GM03348 (cell line): ENCODE measurements around the gene CWC22.
"Not testable (repeated sequence)": the region's sequence is repeated elsewhere in the genome, so short reads cannot be mapped to it uniquely, and the experiment has no call there.

ENCODE experiments used
- DNase-seq: peaks from one replicate; pipeline ENCODE4 v3.0.0; 2012; ENCODE audit warnings: low spot score

Gene CWC22

DNA sequence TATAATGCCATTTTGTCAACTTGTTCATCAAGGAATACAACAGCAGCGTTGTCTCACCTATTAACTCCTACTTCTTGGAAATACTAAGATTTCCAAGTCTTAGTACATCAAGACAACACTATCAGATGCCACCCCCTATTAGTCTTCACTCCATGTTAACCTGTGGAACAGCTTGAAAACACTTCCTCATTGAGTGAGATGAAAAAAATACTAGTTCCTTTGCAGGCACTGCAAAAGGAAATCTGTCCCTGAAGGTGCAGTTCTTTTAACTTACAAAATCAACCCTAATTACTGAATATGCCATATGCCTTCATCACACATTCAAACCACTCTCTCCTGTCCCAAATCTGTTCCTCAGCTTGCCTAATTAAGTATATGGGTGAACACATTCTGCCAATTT lies 4.0 kb downstream of the CWC22 start:
- no peak for DNase-seq

DNA sequence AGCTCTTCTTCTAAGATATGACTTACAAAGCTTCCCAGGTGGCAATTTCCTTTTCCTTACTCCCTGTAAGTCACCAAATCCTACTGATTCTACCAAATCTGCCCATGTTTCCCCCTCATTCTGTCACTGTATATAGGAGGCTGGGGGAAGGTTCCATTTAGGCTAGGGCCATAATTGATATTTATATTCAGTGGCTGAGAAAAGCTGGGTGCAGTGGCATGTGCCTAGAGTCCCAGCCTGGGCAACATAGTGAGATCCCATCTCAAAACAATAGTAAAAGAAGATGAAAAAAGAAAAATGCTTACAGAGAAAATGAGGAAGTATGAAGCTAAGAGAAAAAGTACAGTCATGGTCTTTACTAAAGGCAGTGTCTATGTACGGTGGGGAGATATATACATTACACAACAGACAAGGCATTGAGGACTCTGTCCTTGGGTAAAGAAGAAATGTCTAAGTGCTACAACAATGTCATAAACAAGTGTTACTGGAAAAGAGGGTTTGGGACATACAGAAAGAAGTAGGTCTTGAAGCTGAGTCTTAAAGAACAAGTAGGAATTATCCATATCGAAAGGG lies 4.8 kb downstream of the CWC22 start:
- DNase-seq: no peak

DNA sequence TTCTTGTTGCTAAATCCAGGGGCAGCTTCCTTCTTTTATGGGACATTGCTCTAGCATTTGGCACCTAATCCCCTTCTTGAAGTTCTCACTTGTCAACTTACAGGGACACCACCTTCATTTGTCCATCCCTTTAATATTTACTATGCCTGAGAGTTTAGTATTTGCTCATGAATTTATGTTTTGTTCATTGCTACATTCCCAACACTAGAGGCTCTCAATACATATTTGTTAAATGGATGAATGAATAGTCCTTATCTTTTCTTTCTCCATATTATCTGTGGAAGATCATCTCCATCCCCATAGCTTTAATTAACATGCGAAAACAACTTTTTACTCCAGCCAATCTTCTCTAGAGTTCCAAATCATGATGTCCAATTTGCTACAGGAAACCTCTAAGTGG lies 5.4 kb downstream of the CWC22 start:
- no peak for DNase-seq

DNA sequence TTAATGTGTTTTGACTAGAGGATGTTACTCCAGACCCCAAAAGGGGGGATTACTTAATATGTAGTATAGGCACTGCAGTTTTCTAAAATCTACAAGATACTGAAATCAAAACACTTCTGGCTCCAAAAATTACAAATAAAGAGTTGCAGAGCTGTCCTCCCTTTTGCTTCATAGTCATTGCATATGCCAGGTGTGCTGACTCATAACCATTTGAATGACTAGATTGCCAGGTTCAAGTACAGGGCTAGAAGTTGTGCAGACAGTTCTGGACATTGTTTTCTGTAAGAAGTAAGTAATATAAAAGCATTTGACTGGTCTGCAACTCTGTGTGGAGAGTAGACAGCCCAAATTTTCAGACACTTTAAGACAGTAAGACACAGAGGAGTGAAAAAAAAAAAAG lies 6.7 kb downstream of the CWC22 start:
- no peak for DNase-seq

DNA sequence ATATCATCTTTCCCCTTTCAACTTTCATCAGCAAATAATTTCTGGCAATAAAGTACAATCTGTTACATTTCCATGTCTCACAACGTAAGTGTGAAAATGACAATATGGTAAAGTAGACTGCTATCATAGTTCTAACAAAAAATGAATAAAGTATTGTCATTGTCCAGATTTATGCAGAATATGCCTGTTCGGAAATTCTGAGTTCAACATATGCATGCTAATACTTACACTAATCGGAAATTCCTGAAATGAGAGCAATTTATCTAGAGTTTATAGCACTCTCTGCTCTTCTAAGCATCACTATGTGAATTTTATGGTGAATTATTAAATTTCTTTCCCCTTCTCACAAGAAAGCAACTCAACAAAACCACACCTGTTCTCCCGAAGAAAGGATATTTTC lies 8.1 kb downstream of the CWC22 start:
- DNase-seq: no peak

DNA sequence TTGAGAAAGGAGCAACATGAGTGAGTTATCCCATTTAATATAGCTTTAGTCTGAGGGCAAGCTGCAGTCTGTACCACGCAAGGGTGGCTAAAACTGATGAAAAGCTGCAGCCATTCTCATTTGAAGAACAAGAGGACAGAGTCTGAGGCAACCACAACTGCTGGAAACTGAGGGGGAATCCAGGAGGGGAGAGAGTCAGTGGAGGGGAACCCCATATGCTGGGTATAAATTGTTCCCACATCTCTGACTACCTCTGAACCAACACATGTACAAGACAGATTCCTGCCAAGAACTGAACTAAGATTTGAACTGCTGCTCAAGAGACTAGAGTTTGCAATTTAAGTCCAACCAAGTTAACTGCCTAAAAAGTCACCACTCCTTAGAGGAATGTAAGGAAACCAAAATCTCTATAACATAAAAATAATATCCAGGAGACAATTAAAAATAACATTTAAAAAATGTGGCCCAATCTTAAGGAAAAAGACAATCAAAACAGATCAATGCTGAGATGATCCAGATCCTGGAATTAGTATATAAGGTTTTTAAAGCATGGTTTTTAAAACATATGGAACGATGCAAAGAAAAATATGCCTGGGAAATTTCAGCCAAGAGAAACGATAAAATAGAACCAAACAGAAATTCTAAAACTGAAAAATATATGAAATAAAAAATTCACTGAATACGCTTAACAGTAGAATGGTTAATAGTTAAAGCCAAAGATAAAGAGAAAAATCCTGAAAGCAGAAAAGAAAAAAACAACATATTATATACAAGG lies 11.2 kb downstream of the CWC22 start:
- no peak for DNase-seq

DNA sequence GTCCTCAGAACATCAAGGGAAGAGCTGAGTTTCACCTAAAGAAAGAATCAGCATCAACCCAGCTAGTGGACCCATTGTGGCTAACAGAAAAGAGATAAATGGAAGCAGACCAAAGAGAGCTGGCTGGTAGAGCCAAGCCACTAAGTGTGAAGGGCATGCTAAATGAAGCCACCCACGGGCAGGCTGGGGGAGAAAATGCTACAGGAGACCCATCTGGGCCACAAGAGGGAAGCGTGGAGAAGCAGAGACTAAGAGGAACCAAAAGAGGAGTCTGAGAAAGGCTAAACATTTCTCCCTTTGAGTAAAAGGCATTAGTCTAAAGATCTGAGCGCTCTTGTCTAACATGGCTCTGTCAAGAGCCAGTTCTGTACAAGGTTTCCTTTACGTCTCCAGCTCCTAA lies 15.8 kb downstream of the CWC22 start:
- DNase-seq: peak; percentile 11

DNA sequence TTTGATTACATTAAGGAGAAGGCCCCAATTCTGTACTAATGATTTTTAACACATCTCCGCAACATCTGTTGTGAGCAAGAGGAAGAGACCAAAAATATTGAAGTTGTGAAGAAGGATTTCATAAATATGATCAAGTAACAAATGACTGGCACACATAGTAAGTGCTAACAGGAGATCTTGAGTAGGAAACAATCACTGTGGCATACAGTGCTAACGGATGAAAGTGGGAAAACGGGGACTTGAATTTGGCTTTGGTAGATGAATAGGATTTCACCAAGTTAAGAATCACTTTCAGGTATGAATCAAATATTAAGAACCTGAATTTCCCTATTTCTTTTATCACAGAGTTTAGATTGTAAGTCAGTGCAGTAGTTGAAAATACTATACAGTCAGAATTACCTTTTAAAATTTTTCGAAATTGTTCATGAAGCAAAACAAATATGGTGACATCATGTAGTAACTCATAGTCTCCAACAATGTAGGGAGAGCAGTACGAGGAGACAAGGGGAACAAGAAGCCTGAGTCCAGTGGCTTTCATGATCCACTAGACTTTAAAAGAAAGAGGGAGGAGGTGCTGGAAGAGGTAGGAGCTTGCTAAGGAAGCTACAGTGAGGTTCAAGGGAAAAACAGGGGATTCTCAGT lies 16.3 kb downstream of the CWC22 start:
- no peak for DNase-seq

DNA sequence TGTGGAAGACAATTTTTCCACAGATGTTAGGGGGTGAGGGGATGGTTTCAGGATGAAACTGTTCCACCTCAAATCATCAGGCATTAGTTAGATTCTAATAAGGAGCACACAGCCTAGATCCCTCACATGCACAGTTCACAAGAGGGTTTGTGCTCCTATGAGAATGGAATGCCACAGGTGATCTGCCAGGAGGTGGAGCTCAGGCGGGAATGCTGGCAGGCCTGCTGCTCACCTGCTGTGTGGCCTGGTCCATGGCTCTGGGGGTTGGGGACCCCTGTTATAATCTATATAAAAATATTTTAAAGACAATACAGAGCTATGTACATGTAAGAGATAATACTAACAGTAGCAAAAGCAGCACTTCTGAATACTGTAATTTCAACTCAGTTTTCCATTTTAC lies 19.2 kb downstream of the CWC22 start:
- DNase-seq: no peak

DNA sequence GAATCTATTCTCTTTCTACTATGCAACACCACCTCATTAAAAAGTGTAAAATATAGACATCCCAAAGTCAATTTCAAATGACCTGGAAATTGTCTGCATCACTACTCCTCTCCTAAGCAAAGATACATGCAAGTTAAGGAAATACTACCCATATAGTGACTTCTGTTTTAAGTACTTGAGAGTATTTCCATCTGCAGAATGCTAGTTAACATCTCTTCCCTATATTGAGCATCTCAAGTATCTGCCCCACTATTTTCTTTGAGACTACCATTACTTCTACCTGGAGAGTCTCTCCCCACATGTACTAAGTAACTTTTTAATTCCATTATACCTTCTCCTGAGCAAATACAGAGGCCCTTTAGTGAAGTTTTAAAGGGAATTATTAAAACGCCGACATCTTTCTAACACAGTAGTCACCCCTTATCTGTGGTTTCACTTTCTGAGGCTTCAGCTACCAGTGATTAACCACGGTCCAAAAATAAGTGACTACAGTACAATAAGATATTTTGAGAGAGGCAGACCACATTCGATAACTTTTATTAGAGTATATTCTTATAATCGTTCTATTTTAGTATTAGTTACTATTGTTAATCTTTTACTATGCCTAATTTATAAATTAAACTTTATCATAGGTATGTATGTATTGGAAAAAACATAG lies 21.8 kb downstream of the CWC22 start:
- DNase-seq: no peak

DNA sequence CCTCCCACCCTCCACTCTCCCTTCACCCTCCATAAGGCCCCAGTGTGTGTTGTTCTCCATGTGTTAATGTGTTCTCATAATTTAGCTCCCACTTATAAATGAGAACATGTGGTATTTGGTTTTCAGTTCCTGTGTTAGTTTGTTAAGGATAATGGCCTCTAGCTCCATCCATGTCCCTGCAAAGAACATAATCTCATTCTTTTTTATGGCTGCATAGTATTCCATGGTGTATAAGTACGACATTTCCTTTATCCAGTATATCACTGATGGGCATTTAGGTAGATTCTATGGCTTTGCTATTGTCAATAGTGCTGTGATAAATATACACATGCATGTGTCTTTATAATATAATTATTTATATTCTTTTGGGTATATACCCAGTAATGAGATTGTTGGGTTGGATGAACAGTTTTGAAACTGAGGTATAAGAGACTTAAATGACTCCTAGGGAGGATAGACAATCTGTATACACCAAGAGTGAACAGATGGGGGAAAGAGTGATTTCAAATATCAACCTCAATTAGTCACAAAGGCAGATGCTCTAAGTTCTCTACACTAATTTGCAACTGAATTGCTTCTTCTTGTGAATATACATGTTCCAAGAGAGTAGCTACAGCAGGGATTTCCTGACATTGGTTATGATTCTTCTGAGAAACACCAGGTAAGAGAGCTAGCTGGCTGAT lies 23.7 kb downstream of the CWC22 start:
- no peak for DNase-seq

DNA sequence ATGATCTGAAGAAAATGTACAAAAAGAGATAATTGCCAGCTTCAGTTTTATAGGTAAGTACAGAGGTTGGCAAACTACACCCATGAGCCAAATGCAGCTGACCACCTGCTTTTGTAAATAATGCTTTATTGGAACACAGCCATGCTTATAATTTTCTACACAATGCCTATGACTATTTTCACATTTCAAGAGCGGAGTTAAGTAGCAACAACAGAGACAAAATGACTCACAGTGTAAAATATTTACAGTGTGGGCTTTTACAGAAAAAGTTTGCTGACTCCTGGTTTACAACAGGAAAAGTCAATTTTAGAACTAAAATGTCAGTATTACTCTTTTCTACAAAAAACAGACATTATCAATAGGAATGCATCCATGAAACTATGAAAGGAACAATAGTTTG lies 26.0 kb downstream of the CWC22 start:
- DNase-seq: no peak

DNA sequence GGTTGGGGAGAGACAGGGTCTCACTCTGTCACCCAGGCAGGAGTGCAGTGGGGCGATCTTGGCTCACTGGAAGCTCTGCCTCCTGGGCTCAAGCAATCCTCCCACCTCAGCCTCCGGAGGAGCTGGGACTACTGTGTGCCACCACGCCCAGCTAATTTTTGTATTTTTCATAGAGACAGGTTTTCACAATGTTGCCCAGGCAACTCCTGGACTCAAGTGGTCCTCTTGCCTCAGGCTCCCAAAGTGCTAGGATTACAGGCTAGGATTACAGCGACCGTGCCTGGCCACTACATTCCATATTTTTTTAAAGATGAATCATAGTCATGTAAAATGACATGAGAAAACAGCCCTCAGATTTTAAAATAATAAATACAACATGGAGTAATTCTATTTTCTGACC lies 32.3 kb downstream of the CWC22 start:
- no peak for DNase-seq

DNA sequence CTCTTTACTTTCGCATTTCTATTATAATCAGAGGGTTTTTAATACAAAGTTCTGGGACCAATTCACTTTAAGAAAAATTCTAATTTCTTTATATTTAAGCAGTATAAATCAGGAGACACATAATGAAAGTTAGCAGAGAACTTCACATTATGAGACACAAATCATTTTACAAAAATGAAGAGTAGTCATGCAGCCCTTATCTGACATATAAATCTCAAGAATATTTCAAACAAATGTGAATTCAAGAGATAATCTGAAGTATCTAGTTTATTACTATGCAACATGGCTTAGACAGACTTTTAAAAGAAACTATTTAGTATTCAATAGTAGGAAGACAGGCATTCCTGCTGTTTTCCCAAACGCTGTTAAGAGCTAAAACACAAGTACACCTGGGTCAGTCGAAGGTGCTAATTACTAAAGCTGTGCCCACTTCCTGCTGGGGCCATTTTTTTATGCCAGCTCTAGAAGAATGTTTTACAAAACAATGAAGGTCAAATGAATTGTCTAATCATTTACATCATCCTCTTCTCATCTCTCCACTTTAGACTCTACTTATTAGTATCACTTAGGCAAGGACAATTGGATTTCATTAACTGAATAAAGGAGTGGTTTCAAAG lies 40.2 kb downstream of the CWC22 start:
- DNase-seq: no peak

DNA sequence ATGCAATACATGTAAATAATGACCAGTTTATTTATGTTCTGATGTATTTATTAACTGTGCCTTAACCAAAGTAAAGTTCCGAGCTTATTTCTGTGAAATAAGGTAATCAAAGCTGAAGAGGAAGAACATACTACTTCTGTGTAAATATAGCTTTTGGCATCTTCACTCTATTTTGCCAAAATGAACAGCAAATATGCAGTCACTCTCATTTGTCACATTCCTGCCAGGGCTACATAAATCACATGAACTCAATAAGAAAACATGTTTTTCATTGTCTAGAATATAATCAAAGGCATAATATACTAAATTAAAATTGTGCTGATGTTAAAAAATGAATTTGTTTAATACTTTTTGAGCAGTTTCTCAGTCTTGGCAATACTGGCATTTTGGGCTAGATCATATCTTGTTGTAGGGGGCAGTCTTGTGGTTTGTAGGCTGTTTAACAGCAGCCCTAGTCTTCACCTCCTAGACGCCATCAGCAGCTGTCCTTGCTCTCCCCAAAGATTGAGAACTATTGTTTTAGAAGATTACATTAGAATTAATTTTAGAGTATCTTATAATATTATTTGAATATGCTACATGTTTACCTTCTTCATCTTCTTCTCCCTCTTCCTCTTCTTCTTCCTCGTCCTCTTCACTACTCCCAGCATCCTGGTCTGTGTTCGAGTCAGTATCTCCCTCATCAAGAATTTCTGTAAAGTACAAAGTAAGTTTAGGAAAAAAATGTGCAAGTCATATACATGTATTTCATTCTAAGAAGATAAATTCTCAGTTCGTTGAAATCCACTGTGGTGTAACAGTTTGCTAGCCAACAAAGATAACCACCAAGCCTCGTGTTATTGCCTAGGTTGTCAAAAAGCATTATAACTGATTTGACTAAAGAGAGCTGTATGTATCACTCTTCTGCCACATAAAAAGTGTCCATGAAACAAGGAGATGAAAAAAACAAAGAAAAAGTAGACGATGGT lies 41.5 kb downstream of the CWC22 start:
- DNase-seq: no peak

DNA sequence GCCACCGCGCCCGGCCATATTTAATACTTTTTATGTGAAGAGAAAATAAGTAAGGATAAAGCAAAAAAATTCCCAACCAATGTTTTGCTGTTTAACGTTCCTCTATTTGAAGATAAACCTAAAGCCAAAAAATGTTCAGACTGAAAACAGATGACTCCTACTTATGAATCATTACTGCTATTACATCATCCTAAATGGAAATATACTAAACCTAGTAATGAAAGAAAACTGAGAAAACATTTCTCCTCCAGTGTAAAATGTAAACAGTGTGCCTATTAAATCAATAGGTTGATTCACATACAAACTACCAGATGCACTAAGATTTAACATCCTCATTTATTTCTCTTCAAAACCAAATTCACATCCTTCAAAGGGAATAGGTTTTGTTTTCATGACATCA lies 43.5 kb downstream of the CWC22 start:
- DNase-seq: peak; percentile 69

DNA sequence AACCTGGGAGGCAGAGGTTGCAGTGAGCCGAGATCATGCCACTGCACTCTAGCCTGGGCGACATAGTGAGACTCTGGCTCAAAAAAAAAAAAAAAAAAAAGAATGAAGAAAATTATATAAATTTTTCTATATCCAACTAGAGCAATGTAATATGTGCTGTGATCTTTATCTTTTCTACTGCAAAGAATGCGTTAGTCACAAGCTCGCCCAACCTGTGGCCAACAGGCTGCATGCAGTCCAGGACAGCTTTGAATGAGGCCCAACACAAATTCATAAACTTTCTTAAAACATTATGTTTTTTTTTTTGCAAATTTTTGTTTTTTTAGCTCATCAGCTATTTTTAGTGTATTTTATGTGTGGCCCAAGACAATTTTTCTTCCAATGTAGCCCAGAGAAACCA lies 48.8 kb downstream of the CWC22 start:
- not testable (repeated sequence) for DNase-seq

DNA sequence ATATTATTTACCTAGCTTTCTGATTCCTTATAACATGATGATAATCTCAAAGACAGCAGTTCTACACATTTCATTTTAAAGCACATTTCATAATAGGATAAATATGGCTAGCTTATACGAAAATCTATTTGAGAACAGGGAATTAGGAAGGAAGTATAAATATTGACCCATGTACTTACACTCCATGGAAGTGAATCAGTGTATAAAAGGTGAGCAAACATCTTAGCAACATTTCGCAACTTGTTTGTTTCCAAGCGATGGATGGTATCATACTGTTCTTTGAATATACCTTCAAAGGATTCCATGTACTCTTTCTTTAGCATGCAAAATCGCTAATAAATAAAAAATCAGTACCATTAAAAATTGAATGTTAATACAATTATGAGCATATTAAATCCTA lies 53.1 kb downstream of the CWC22 start:
- DNase-seq: no peak

DNA sequence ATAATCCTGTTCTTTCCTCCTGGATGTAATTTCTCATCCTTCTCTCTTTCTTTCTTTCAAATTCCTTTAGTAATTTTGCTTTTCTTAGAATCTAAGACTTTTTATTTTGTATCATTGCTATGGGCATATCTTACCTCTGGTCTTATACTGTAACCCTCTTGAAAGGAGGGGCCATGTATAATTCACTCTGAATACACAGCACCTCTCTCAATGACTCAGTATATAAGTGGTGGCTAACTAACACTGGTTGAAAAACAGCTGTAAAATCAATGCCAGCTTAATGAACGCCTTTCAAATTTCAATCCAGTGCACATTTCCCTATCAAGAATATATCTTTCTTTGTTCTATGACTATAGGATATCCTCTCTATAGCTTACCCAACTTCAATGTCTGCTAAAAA lies 53.7 kb downstream of the CWC22 start:
- no peak for DNase-seq

DNA sequence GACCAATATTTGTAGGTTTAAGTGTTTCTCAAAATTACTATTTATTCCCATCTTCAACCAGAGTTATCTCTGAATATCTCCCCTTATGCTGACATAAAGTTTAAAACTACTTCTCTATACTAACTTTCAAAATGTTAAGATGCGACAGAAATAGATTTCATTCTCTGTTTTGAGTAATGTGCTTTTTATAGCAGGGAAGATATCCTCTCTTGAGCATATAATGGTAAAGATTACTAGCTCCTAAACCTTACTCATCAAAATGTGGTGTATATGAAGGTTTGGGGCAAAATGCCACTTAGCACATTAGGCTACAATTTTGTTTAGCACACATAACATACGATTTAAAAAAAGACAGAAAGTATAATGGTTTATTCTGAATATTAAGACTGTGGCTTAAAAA lies 54.4 kb downstream of the CWC22 start:
- DNase-seq: no peak

DNA sequence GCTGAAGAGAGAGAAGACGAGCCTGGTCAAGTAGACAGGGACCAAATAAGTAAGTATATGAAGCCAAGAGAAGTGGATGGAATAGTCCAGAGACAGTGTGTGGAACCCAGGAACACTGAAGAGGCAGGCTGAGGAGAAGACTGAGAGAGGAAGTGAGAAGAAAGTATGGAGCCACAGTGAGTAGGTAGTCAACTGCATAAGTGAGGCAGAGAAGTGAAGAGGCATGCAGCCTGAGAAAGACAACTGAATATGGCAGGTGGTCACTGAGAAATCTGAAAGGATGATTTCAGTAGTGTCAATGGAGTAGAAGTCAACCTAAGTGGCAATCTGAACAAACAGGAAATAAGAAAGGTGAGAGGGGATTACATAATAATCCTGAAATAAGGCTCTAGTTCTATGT lies 55.4 kb downstream of the CWC22 start:
- DNase-seq: no peak
